Measurements from ENCODE around the gene ASB10. TPM values are rescaled to one million over a fixed set of nuclear protein-coding genes. Genes with fewer than 3 reads are reported as not detected.

ASB10 gene
- total RNA-seq, 1 donor from 2014 or later, result not detected

DNA sequence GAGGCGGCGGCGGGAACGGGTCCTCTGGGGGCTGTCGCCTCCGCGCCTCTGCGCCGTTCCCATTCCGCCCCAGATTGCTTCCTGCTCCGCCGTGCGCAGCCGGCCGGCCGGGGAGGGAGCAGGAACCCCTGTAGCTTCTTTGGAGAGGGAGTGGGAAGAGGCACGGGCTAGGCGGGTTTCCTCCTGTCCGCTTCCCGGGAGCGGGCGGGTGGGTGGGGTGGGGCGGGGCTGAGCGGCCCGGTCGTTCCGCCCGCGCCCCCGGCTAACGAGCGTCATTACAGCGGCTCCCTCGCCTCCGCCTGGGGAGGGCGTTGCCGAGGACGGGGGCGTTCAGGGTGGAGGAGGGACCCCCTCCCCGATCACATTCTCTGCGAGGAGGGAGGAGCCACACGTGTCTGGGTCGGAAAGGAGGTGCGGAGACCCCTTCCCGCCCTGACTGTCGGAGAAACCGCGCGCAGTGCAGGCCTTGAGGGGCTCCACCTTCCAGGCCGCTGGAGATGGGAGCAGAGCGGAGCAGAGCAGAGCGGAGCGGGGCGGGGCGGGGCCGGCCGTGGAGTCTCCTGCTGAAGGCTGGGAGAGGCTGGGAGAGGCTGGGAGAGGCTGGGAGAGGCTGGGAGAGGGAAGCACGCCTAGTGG lies 61.1 kb downstream of the ASB10 start:
- DNase-seq (ENCODE audit: extremely low spot score, unreplicated experiment), result no peak
- peak overlapping the region; percentile 62 for H3K4me3 Mint-ChIP-seq (ENCODE audit: unreplicated experiment)
- H3K36me3 Mint-ChIP-seq (ENCODE audit: unreplicated experiment), result peaks cover 43% of the 10 kb centered on the region
- TF ChIP-seq, protein P1, sequence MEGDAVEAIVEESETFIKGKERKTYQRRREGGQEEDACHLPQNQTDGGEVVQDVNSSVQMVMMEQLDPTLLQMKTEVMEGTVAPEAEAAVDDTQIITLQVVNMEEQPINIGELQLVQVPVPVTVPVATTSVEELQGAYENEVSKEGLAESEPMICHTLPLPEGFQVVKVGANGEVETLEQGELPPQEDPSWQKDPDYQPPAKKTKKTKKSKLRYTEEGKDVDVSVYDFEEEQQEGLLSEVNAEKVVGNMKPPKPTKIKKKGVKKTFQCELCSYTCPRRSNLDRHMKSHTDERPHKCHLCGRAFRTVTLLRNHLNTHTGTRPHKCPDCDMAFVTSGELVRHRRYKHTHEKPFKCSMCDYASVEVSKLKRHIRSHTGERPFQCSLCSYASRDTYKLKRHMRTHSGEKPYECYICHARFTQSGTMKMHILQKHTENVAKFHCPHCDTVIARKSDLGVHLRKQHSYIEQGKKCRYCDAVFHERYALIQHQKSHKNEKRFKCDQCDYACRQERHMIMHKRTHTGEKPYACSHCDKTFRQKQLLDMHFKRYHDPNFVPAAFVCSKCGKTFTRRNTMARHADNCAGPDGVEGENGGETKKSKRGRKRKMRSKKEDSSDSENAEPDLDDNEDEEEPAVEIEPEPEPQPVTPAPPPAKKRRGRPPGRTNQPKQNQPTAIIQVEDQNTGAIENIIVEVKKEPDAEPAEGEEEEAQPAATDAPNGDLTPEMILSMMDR (IDR thresholded peaks at IDR 0.05), result no peak
- peaks cover 6% of the 10 kb centered on the region for H3K4me1 Mint-ChIP-seq (ENCODE audit: unreplicated experiment)
- H3K27me3 Mint-ChIP-seq (ENCODE audit: unreplicated experiment), result no peaks in the 10 kb centered on the region
- H3K27ac Mint-ChIP-seq (ENCODE audit: unreplicated experiment), result peak overlapping the region; percentile 54
- no peaks in the 10 kb centered on the region for H3K9me3 Mint-ChIP-seq (ENCODE audit: unreplicated experiment)

Other genes with a start within 250 kb of the ASB10 start
- not detected in 2 replicates for gene KCNH2, start 208.9 kb downstream of the ASB10 start, total RNA-seq
- gene NOS3, start 196.2 kb downstream of the ASB10 start, total RNA-seq, result 0.73 TPM in 1 of 2 replicates, not detected in the other
- 0.11 and 0.39 TPM in 2 replicates for gene ATG9B, start 162.8 kb downstream of the ASB10 start, total RNA-seq
- gene ABCB8, start 158.8 kb downstream of the ASB10 start, total RNA-seq, result 38.1 and 39.7 TPM in 2 replicates
- 3.6 and 5.8 TPM in 2 replicates for gene ASIC3, start 138.7 kb downstream of the ASB10 start, total RNA-seq
- gene CDK5, start 129.4 kb downstream of the ASB10 start, total RNA-seq, result 18.8 and 23.7 TPM in 2 replicates
- gene SLC4A2, start 127.7 kb downstream of the ASB10 start, total RNA-seq, result 289 and 297 TPM in 2 replicates
- gene FASTK, start 106.4 kb downstream of the ASB10 start, total RNA-seq, result 101 and 104 TPM in 2 replicates
- gene TMUB1, start 103.8 kb downstream of the ASB10 start, total RNA-seq, result 26.1 and 30.0 TPM in 2 replicates
- gene AGAP3, start 100.8 kb downstream of the ASB10 start, total RNA-seq, result 131 and 135 TPM in 2 replicates
- gene GBX1, start 19.6 kb downstream of the ASB10 start, total RNA-seq, result not detected in 2 replicates
- 1.1 TPM in 1 of 2 replicates, not detected in the other for gene H2BK1, start 23.2 kb upstream of the ASB10 start, total RNA-seq
- gene ABCF2, start 40.0 kb upstream of the ASB10 start, total RNA-seq, result 43.9 and 47.5 TPM in 2 replicates
- gene CHPF2, start 45.2 kb upstream of the ASB10 start, total RNA-seq, result 89.5 and 93.2 TPM in 2 replicates
- gene SMARCD3, start 61.4 kb upstream of the ASB10 start, total RNA-seq, result 88.7 and 96.9 TPM in 2 replicates
- 61.7 and 63.0 TPM in 2 replicates for gene NUB1, start 154.6 kb upstream of the ASB10 start, total RNA-seq
- gene WDR86, start 222.8 kb upstream of the ASB10 start, total RNA-seq, result 0.39 TPM in 1 of 2 replicates, not detected in the other

All from osteocyte (in vitro differentiated cells).